GM12865 (cell line): Measurements from ENCODE around the gene GLCE.

Experiments used
- DNase-seq: peaks from one replicate; pipeline ENCODE4 v3.0.0; 2010; ENCODE audit warnings: low read depth
- H3K4me3 ChIP-seq: 2 replicates; pipeline ENCODE4 v1.5.1; 2011; ENCODE audit warnings: mild to moderate bottlenecking, low read depth, low read length, control low read depth
- CTCF ChIP-seq: IDR thresholded peaks from 2 replicates; pipeline ENCODE4 v1.5.1; 2011; ENCODE audit warnings: low read length, control low read depth, low read depth, inconsistent platforms; ENCODE audit not compliant: insufficient read depth; ENCODE audit errors: missing control alignments

The GLCE gene

GRCh38 chr15:69292826-69293420 is 132.5 kb downstream of the GLCE start:
- DNase-seq, result no peak
- no peak for TF ChIP-seq CTCF
- no peak overlapping the region for H3K4me3 ChIP-seq

GRCh38 chr15:69293741-69294615 is 133.5 kb downstream of the GLCE start:
- TF ChIP-seq CTCF, result no peak
- no peak overlapping the region for H3K4me3 ChIP-seq
- DNase-seq, result no peak

GRCh38 chr15:69296606-69297005 is 136.2 kb downstream of the GLCE start:
- TF ChIP-seq CTCF, result no peak
- DNase-seq, result no peak
- H3K4me3 ChIP-seq, result no peak overlapping the region

- peak; percentile 10 for DNase-seq
- no peak for TF ChIP-seq CTCF
- H3K4me3 ChIP-seq, result no peak overlapping the region
Observed at GRCh38 chr15:69297642-69298353, 137.4 kb downstream of the GLCE start.

- no peak for DNase-seq
- no peak for TF ChIP-seq CTCF
- no peak overlapping the region for H3K4me3 ChIP-seq
Observed at GRCh38 chr15:69298354-69298696, 137.9 kb downstream of the GLCE start.

- H3K4me3 ChIP-seq, result no peak within 1 kb of the TSS; the same call in 1 of the 2 replicates
- no peak for DNase-seq
- TF ChIP-seq CTCF, result no peak
Observed at GRCh38 chr15:69298697-69299441, 138.4 kb downstream of the GLCE start, which contains the start of gene PAQR5. Gene PAQR5 (plus strand): TSS chr15:69298912. CDS start chr15:69360081, 61,169 bp downstream.
